H1 (cell line): ENCODE results near the gene GAB2. TPM values are rescaled to one million over a fixed set of nuclear protein-coding genes. Genes with fewer than 3 reads are reported as not detected.

Source experiments
- CTCF ChIA-PET: fragments of 300-600 bp; sonication (Branson Sonifier 250); formaldehyde crosslinking; loops from one replicate; lab custom pipeline; 2021; ENCODE audit not compliant: partially characterized antibody; lab: Charles Lee
- POLR2A ChIA-PET: fragments of 300-600 bp; sonication (Branson Sonifier 250); formaldehyde crosslinking; loops from one replicate; lab custom pipeline; 2021; ENCODE audit warnings: inconsistent platforms; ENCODE audit not compliant: partially characterized antibody; lab: Charles Lee
- DNase-seq, 2 experiments: peaks; one replicate each; pipeline versions ENCODE4 v3.0.0 to v3.0.0-alpha.2; 2010 to 2022; ENCODE audit warnings: low spot score in 2 of 2, low read depth in 1 of 2, mixed read lengths in 1 of 2
- FAIRE-seq: peaks from 2 replicates; lab custom pipeline; 2011; peaks lifted over from hg19 to GRCh38; lab: Jason Lieb, UNC
- H2AFZ ChIP-seq: 2 replicates; pipeline ENCODE4 v1.8.1; 2012; ENCODE audit warnings: low read length, inconsistent platforms
- H2AK5ac ChIP-seq: 2 replicates; pipeline ENCODE4 v1.6.1; 2013; ENCODE audit warnings: low read depth, low read length
- H2BK120ac ChIP-seq: replicated peaks from 2 replicates; pipeline ENCODE3; 2013; ENCODE audit warnings: low read depth, low read length, inconsistent platforms
- H2BK12ac ChIP-seq: 2 replicates; pipeline ENCODE4 v1.6.1; 2013; ENCODE audit warnings: low read depth, low read length
- H2BK15ac ChIP-seq: 2 replicates; pipeline ENCODE4 v1.6.1; 2013; ENCODE audit warnings: low read length
- H2BK20ac ChIP-seq: 2 replicates; pipeline ENCODE4 v1.6.1; 2013; ENCODE audit warnings: low read length
- H2BK5ac ChIP-seq: 2 replicates; pipeline ENCODE4 v1.6.1; 2013; ENCODE audit warnings: low read depth, low read length
- H3K14ac ChIP-seq: 2 replicates; pipeline ENCODE4 v1.6.1; 2013; ENCODE audit warnings: inconsistent platforms; ENCODE audit not compliant: insufficient read length
- H3K18ac ChIP-seq: 2 replicates; pipeline ENCODE4 v1.6.1; 2013; ENCODE audit warnings: low read length; ENCODE audit errors: extremely low read depth
- H3K23ac ChIP-seq: 2 replicates; pipeline ENCODE4 v1.6.1; 2013; ENCODE audit warnings: inconsistent platforms; ENCODE audit not compliant: insufficient read length
- H3K23me2 ChIP-seq: 2 replicates; pipeline ENCODE4 v1.6.1; 2013; ENCODE audit warnings: low read depth, low read length
- H3K27ac ChIP-seq: 2 replicates; pipeline ENCODE4 v1.6.1; 2011; ENCODE audit warnings: low read depth, low read length, inconsistent platforms
- H3K27me3 ChIP-seq, 4 experiments: replicated peaks in 1 of 4; 1 replicate in 1 of 4; 2 replicates in 3 of 4; pipeline versions ENCODE4 v1.6.1 to v1.8.1; 2011 to 2013; ENCODE audit warnings: low read length in 3 of 4, mild to moderate bottlenecking in 3 of 4, inconsistent platforms in 2 of 4, mixed read lengths in 2 of 4, moderate library complexity in 1 of 4; ENCODE audit not compliant: control insufficient read depth in 3 of 4, insufficient read depth in 3 of 4; ENCODE audit errors: extremely low read depth in 1 of 4
- H3K36me3 ChIP-seq, 4 experiments: 2 replicates each; pipeline versions ENCODE4 v1.6.1 to v1.8.1; 2011 to 2013; ENCODE audit warnings: mild to moderate bottlenecking in 4 of 4, low read length in 3 of 4, moderate library complexity in 2 of 4, control low read depth in 1 of 4, inconsistent platforms in 1 of 4; ENCODE audit not compliant: insufficient read depth in 4 of 4, control insufficient read depth in 2 of 4
- H3K4ac ChIP-seq: replicated peaks from 2 replicates; pipeline ENCODE3; 2013; ENCODE audit warnings: low read length, low read depth, mixed read lengths, inconsistent platforms; ENCODE audit not compliant: insufficient read length
- H3K4me1 ChIP-seq, 4 experiments: replicated peaks in 1 of 4; 1 replicate in 1 of 4; 2 replicates in 3 of 4; pipeline versions ENCODE4 v1.6.1 to v1.8.1; 2011 to 2013; ENCODE audit warnings: low read length in 3 of 4, inconsistent platforms in 2 of 4, mixed read lengths in 1 of 4; ENCODE audit not compliant: insufficient read depth in 4 of 4, control insufficient read depth in 3 of 4
- H3K4me2 ChIP-seq, 2 experiments: 2 replicates each; pipeline versions ENCODE4 v1.6.1 to v1.8.1; 2011 to 2013; ENCODE audit warnings: low read depth in 2 of 2, low read length in 2 of 2, control low read depth in 1 of 2, inconsistent platforms in 1 of 2, mild to moderate bottlenecking in 1 of 2; ENCODE audit not compliant: insufficient read depth in 1 of 2
- H3K4me3 ChIP-seq, 4 experiments: fragments of 200-600, 300-600 bp in 1 of 4; sonication (generic), shearing (Covaris generic), sonication (Bioruptor Twin) in 1 of 4; 2 replicates each; pipeline versions ENCODE4 v1.5.1 to v1.8.1; 2011 to 2016; ENCODE audit warnings: low read length in 4 of 4, low read depth in 3 of 4, control low read depth in 2 of 4, inconsistent platforms in 2 of 4, mild to moderate bottlenecking in 2 of 4, mixed read lengths in 1 of 4, moderate library complexity in 1 of 4; ENCODE audit not compliant: insufficient read depth in 2 of 4; ENCODE audit errors: extremely low read depth in 1 of 4
- H3K56ac ChIP-seq: replicated peaks from 2 replicates; pipeline ENCODE3; 2013; ENCODE audit warnings: low read depth, mild to moderate bottlenecking, mixed read lengths, low read length, inconsistent platforms; ENCODE audit not compliant: insufficient read length
- H3K79me1 ChIP-seq: 2 replicates; pipeline ENCODE4 v1.6.1; 2013; ENCODE audit warnings: low read depth, low read length, control low read depth
- H3K79me2 ChIP-seq, 2 experiments: 2 replicates each; pipeline versions ENCODE4 v1.6.1 to v1.8.1; 2012 to 2013; ENCODE audit warnings: low read length in 2 of 2, mild to moderate bottlenecking in 2 of 2, inconsistent platforms in 1 of 2; ENCODE audit not compliant: insufficient read depth in 2 of 2, control insufficient read depth in 1 of 2
- H3K9ac ChIP-seq, 4 experiments: replicated peaks in 1 of 4; 1 replicate in 1 of 4; 2 replicates in 3 of 4; pipeline versions ENCODE4 v1.6.1 to v1.8.1; 2011 to 2013; ENCODE audit warnings: low read depth in 3 of 4, low read length in 3 of 4, control low read depth in 2 of 4, mild to moderate bottlenecking in 2 of 4, moderate library complexity in 2 of 4, inconsistent platforms in 1 of 4; ENCODE audit errors: extremely low read depth in 1 of 4
- H3K9me3 ChIP-seq, 2 experiments: 2 replicates each; pipeline versions ENCODE4 v1.6.1 to v1.8.1; 2012 to 2013; ENCODE audit warnings: mild to moderate bottlenecking in 2 of 2, moderate library complexity in 2 of 2, control low read depth in 1 of 2, inconsistent platforms in 1 of 2, low read depth in 1 of 2, low read length in 1 of 2, mixed read lengths in 1 of 2; ENCODE audit not compliant: insufficient read depth in 2 of 2
- H4K20me1 ChIP-seq, 2 experiments: replicated peaks in 1 of 2; 2 replicates each; pipeline versions ENCODE3 to v1.8.1; 2011 to 2013; ENCODE audit warnings: inconsistent platforms in 2 of 2, low read length in 2 of 2, mild to moderate bottlenecking in 1 of 2; ENCODE audit not compliant: insufficient read depth in 2 of 2, control insufficient read depth in 1 of 2
- H4K5ac ChIP-seq: 2 replicates; pipeline ENCODE4 v1.6.1; 2013; ENCODE audit warnings: low read length, low read depth, mixed read lengths, inconsistent platforms; ENCODE audit not compliant: insufficient read length
- H4K8ac ChIP-seq: 2 replicates; pipeline ENCODE4 v1.8.0; 2013; ENCODE audit warnings: mild to moderate bottlenecking, moderate library complexity, low read length, inconsistent platforms; ENCODE audit not compliant: insufficient read depth; ENCODE audit errors: extremely low read depth
- H4K91ac ChIP-seq: replicated peaks from 2 replicates; pipeline ENCODE3; 2013; ENCODE audit warnings: low read length, mixed read lengths, inconsistent platforms; ENCODE audit not compliant: insufficient read length
- ASH2L ChIP-seq: fragments of 200-600, 300-600 bp; sonication (generic); IDR thresholded peaks from one replicate; pipeline ENCODE4 v1.7.1; 2017; ENCODE audit warnings: low read length
- CBX5 ChIP-seq: fragments of 300-800, 300-1000 bp; sonication (generic); IDR thresholded peaks from 2 replicates; pipeline ENCODE4 v1.7.1; 2016; ENCODE audit warnings: antibody characterized with exemption, low read length, low read depth
- CEBPB ChIP-seq: IDR thresholded peaks from 2 replicates; pipeline ENCODE4 v1.6.1; 2012; ENCODE audit warnings: low read depth, low read length
- CHD2 ChIP-seq: IDR thresholded peaks from 2 replicates; pipeline ENCODE4 v1.6.1; 2012; ENCODE audit warnings: low read length, improper control_type of control experiment
- EP300 ChIP-seq, 2 experiments: IDR thresholded peaks; 1 replicate in 1 of 2; 2 replicates in 1 of 2; pipeline ENCODE4 v1.6.1; 2011 to 2012; ENCODE audit warnings: low read depth in 2 of 2, low read length in 2 of 2, mild to moderate bottlenecking in 2 of 2, borderline replicate concordance in 1 of 2, inconsistent platforms in 1 of 2, moderate library complexity in 1 of 2
- HDAC6 ChIP-seq: IDR thresholded peaks from one replicate; pipeline ENCODE4 v1.7.1; 2012; ENCODE audit warnings: low read depth, mild to moderate bottlenecking, inconsistent platforms, low read length, moderate library complexity
- PHF8 ChIP-seq: fragments of 200-600 bp; sonication (generic); conservative IDR thresholded peaks from 2 replicates; pipeline ENCODE4 v1.7.1; 2012; ENCODE audit warnings: low read depth, mild to moderate bottlenecking, inconsistent platforms, low read length, moderate library complexity
- POU5F1 ChIP-seq: IDR thresholded peaks from 2 replicates; pipeline ENCODE4 v1.6.1; 2011; ENCODE audit warnings: low read depth, mild to moderate bottlenecking, low read length, moderate library complexity
- RBBP5 ChIP-seq: IDR thresholded peaks from 2 replicates; pipeline ENCODE4 v1.7.1; 2012; ENCODE audit warnings: low read depth, mild to moderate bottlenecking, inconsistent platforms, low read length, moderate library complexity, borderline replicate concordance
- SP1 ChIP-seq: IDR thresholded peaks from 2 replicates; pipeline ENCODE4 v1.6.1; 2011; ENCODE audit warnings: low read depth, low read length
- SP2 ChIP-seq: IDR thresholded peaks from 2 replicates; pipeline ENCODE4 v1.6.1; 2012; ENCODE audit warnings: mild to moderate bottlenecking, low read length, inconsistent platforms
- SP4 ChIP-seq: IDR thresholded peaks from 2 replicates; pipeline ENCODE4 v1.6.1; 2012; ENCODE audit warnings: low read length, inconsistent platforms
- SUZ12 ChIP-seq: fragments of 200-600 bp; sonication (generic); IDR thresholded peaks from 2 replicates; pipeline ENCODE4 v1.6.1; 2012; ENCODE audit warnings: mild to moderate bottlenecking, inconsistent platforms, low read length, moderate library complexity, mixed read lengths
- TBP ChIP-seq: IDR thresholded peaks from 2 replicates; pipeline ENCODE4 v1.6.1; 2011; ENCODE audit warnings: low read depth, low read length, improper control_type of control experiment
- ZNF274 ChIP-seq: IDR thresholded peaks from 2 replicates; pipeline ENCODE4 v1.7.0; 2012; ENCODE audit warnings: low read length, borderline replicate concordance; ENCODE audit errors: extremely low read depth
- WGBS, 2 experiments: shearing (Covaris generic) in 1 of 2; methylation state at CpG; one replicate each; pipeline versions ENCODE4 v1.1.6 to v1.1.7; 2013 to 2015; ENCODE audit warnings: low lambda C conversion rate in 2 of 2, mixed read lengths in 2 of 2, inconsistent platforms in 1 of 2, low coverage in 1 of 2, missing lambda C conversion rate in 1 of 2; ENCODE audit not compliant: insufficient replicate concordance in 2 of 2, insufficient coverage in 1 of 2, insufficient read length in 1 of 2; ENCODE audit errors: extremely low coverage in 1 of 2, missing lambda C conversion rate in 1 of 2; 5-methylcytosine and 5-hydroxymethylcytosine counted together
- polyA plus RNA-seq, 7 experiments: library from polyadenylated mRNA; depleted of rRNA in 3 of 7; stranded (reverse) in 5 of 7; unstranded in 2 of 7; fragments of >200 nt in 5 of 7; fragments of 200-250 nt in 2 of 7; gene quantifications; 1 replicate in 5 of 7; 2 replicates in 1 of 7; 4 replicates in 1 of 7; pipeline versions ENCODE4 v1.2.1 to v1.2.3, GENCODE V29; 2011 to 2013; ENCODE audit warnings: missing spikeins in 2 of 7, mixed read lengths in 2 of 7
- total RNA-seq: library from RNA; stranded (reverse); fragmentation: NEBNext Ultra II Directional; extraction: Animal tissue kit (Norgen Biotek cat#: 25700); gene quantifications from 2 replicates; pipeline ENCODE4 v1.2.1, GENCODE V29; 2021
- TF ChIP-seq, protein P1 (sequence below): IDR thresholded peaks from 2 replicates; pipeline ENCODE4 v1.6.1; 2012; ENCODE audit warnings: inconsistent platforms

Gene GAB2
- total and polyA plus RNA-seq, 2 of the 8 experiments (the other 6 are each of a cell fraction or from before 2014, with no cell fraction given) = 6.3 to 14.0 TPM

DNA sequence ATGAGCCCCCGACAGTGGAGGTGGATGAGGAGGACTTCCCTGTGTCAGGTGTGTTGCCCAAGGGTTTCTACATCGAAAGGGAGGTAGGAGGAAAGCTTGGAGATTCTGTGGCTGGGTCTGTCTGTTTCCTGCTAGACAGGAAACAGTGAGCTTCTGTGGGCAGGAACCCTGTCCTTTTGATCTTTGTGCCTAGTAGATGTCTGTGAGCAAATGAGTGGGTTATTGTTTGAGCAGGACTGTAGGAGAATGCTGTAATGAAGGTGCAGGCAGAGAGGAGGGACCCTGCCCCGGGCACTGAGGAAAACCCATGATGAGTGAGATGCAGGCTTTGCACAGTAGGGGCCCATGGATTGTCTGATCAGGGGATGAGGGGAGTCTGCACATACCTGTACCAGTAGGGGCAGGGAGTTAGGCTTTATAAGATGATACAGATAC lies 214.9 kb downstream of the GAB2 start:
- Histone ChIP-seq H2BK5ac (no peak overlapping the region), H4K8ac (no peak overlapping the region), H3K9me3 (no peaks in the 10 kb centered on the region), H3K18ac (no peak overlapping the region), H3K4me2 (no peak overlapping the region), H4K91ac (no peak overlapping the region), H3K4me1 (no peaks in the 10 kb centered on the region), H3K27me3 (no peaks in the 10 kb centered on the region), H3K79me1 (no peaks in the 10 kb centered on the region), H3K4me3 (no peak overlapping the region), H3K36me3 (no peaks in the 10 kb centered on the region; a peak in 1 of 8 replicates), H3K23ac (no peak overlapping the region), H2BK20ac (no peak overlapping the region), H3K56ac (no peak overlapping the region), H3K14ac (no peak overlapping the region), H3K9ac (no peak overlapping the region), H2BK120ac (no peak overlapping the region), H3K23me2 (no peaks in the 10 kb centered on the region), H3K4ac (no peak overlapping the region), H4K20me1 (peaks cover 0 to 4% of the 10 kb centered on the region in 2 experiments), H2AFZ (no peak overlapping the region), H4K5ac (no peak overlapping the region), H2BK15ac (no peak overlapping the region), H3K79me2 (no peaks in the 10 kb centered on the region), H2AK5ac (no peak overlapping the region), H2BK12ac (no peak overlapping the region), H3K27ac (no peak overlapping the region)
- no peak for TF ChIP-seq RBBP5
- TF ChIP-seq EP300 (IDR thresholded peaks at IDR 0.05; ENCODE audit: borderline replicate concordance in 1 of 2, low read depth in 2 of 2, low read length in 2 of 2) = no peak
- no peak for TF ChIP-seq SUZ12
- TF ChIP-seq CEBPB = no peak
- TF ChIP-seq POU5F1 = no peak
- no peak for TF ChIP-seq CBX5
- TF ChIP-seq ASH2L = no peak
- no peak for TF ChIP-seq TBP
- TF ChIP-seq CHD2 = no peak
- TF ChIP-seq HDAC6 = no peak
- TF ChIP-seq, protein P1, sequence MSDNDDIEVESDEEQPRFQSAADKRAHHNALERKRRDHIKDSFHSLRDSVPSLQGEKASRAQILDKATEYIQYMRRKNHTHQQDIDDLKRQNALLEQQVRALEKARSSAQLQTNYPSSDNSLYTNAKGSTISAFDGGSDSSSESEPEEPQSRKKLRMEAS = no peak
- TF ChIP-seq SP4 = no peak
- no peak for TF ChIP-seq PHF8
- TF ChIP-seq SP2 = no peak
- no peak for TF ChIP-seq SP1
- TF ChIP-seq ZNF274 = no peak
- DNase-seq (no peak), FAIRE-seq (no peak)
- 88% methylated on average over 3 of the region's 3 CpGs; no CpG with 5 or more reads in 1 of the 2 experiments for WGBS, 2 experiments
- CTCF ChIA-PET = no interaction called here
- POLR2A ChIA-PET = interaction anchor here (0.6 to 1.0 kb wide), 3 partner anchors 13 to 89 kb away, joined by 3 read pairs; partner anchors contain the start of gene ALG8
